Astrocyte of the cerebellum (primary cell): Measurements from ENCODE around the gene OR2A14.

Source experiments
- DNase-seq: peaks from one replicate; pipeline ENCODE4 v3.0.0-alpha.2; 2011; ENCODE audit warnings: low read depth
- H3K4me3 ChIP-seq: 2 replicates; pipeline ENCODE4 v1.5.1; 2011; ENCODE audit warnings: mild to moderate bottlenecking, low read depth, low read length, moderate library complexity
- CTCF ChIP-seq: IDR thresholded peaks from 2 replicates; pipeline ENCODE4 v1.5.1; 2012; ENCODE audit warnings: low read length, low read depth, moderate library complexity, mild to moderate bottlenecking; ENCODE audit errors: missing control alignments
- in situ Hi-C: cut with HindIII; loops from 2 replicates; pipeline ENCODE4 v1.10.0; 2017; ENCODE audit warnings: low sequenced_read_pairs

OR2A14 gene

DNA sequence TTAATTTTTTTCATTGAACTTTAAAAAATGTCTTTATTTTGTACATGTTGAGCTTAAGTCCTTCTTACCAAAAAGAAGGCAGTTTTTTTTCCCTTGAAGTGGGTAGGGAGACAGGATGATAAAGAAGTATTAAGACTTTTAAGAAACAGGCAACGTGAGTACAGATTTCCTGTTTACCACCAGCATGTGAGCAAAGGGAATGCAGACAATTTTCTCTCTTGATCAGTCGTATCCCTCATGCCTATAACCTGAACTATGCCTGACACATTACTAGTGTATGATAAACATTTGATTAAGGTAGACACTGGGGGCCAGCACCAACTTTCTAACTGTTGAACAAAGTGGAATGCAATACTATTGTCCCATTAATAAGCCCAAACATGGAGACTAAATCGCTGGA is 22.4 kb upstream of the OR2A14 start:
- H3K4me3 ChIP-seq, result no peak overlapping the region
- in situ Hi-C loops, result no loop called here
- no peak for TF ChIP-seq CTCF
- no peak for DNase-seq

GRCh38 chr7:144102041-144102440 is 20.9 kb upstream of the OR2A14 start:
- in situ Hi-C loops, result no loop called here

DNA sequence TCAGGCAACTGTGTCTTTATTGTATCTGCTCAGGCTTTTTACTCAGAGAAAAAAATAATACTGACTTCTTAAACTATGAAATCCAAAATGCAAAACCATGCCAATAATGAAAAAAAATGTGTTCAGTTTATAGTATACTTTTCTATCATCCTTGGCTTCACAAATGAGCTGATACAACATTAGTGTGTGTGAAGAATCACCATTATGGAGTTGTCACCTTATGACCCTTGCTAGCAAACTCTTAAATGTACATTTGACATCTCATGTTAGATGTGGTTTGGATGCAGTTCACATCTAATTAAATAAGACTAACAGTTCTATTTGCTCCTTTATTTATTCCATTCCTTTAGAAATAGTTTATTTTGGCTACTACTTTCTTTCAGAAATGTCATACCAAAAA is 17.8 kb upstream of the OR2A14 start:
- no peak for DNase-seq
- no peak for TF ChIP-seq CTCF
- no peak overlapping the region for H3K4me3 ChIP-seq
- in situ Hi-C loops, result no loop called here

More at GRCh38 chr7:144102041-144102440, 20.9 kb upstream of the OR2A14 start:
- DNase-seq, result no peak
- no peak overlapping the region for H3K4me3 ChIP-seq
- no peak for TF ChIP-seq CTCF

GRCh38 chr7:144109283-144109682 is 13.7 kb upstream of the OR2A14 start, which contains the start of gene OR2A2:
Gene OR2A2, plus strand, starts transcription at chr7:144109583. Its CDS starts 0 bp downstream, at chr7:144109583.
- in situ Hi-C loops, result no loop called here
- no peak within 1 kb of the TSS for H3K4me3 ChIP-seq
- no peak for DNase-seq
- no peak for TF ChIP-seq CTCF

DNA sequence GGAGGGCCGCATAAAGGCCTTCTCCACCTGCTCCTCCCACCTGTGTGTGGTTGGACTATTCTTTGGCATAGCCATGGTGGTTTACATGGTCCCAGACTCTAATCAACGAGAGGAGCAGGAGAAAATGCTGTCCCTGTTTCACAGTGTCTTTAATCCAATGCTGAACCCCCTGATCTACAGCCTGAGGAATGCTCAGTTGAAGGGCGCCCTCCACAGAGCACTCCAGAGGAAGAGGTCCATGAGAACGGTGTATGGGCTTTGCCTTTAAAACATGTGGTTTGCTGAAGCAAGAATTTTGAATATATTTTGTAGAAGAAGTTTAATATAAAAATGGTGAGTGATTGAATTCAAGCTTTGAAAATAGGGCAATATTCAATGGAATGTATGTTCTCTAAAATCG is 12.7 kb upstream of the OR2A14 start:
- H3K4me3 ChIP-seq, result no peak overlapping the region
- no peak for TF ChIP-seq CTCF
- no peak for DNase-seq
- in situ Hi-C loops, result no loop called here

GRCh38 chr7:144113651-144114050 is 9.3 kb upstream of the OR2A14 start:
- in situ Hi-C loops, result no loop called here
- no peak for TF ChIP-seq CTCF
- no peak overlapping the region for H3K4me3 ChIP-seq
- no peak for DNase-seq

GRCh38 chr7:144118341-144118740 is 4.6 kb upstream of the OR2A14 start:
- DNase-seq, result no peak
- in situ Hi-C loops, result no loop called here
- H3K4me3 ChIP-seq, result no peak overlapping the region
- no peak for TF ChIP-seq CTCF
